Hematopoietic multipotent progenitor cell treated with erythropoietin and hydrocortisone succinate and interleukin-3 and kit ligand, for 15 days (in vitro differentiated cells): ENCODE results near the gene NAT16.

Experiments used
- DNase-seq: peaks from one replicate; pipeline ENCODE4 v3.0.0-alpha.2; 2015; ENCODE audit warnings: low spot score

The NAT16 gene

GRCh38 chr7:101170617-101171441 lies 9.3 kb downstream of the NAT16 start:
- no peak for DNase-seq

- DNase-seq: peak; percentile 72
These were observed 10.1 kb downstream of the NAT16 start for GRCh38 chr7:101169838-101170551.

- no peak for DNase-seq
These were observed 10.8 kb downstream of the NAT16 start for GRCh38 chr7:101169110-101169837.

GRCh38 chr7:101168412-101169049 lies 11.6 kb downstream of the NAT16 start:
- DNase-seq: no peak

- DNase-seq: no peak
These were observed 12.3 kb downstream of the NAT16 start for GRCh38 chr7:101167645-101168411.

- DNase-seq: no peak
These were observed 13.0 kb downstream of the NAT16 start for GRCh38 chr7:101166909-101167644.

GRCh38 chr7:101166648-101166908 lies 13.5 kb downstream of the NAT16 start:
- no peak for DNase-seq

- no peak for DNase-seq
These were observed 14.0 kb downstream of the NAT16 start for GRCh38 chr7:101165958-101166647.

- DNase-seq: peak; percentile 87
These were observed 14.8 kb downstream of the NAT16 start, which contains the start of gene VGF for GRCh38 chr7:101165075-101165957. VGF (minus strand) TSS chr7:101165569; CDS start chr7:101164843, 726 bp downstream.

GRCh38 chr7:101164071-101164840 lies 15.8 kb downstream of the NAT16 start:
- no peak for DNase-seq

- no peak for DNase-seq
These were observed 16.6 kb downstream of the NAT16 start for GRCh38 chr7:101163279-101164070.

- DNase-seq: no peak
These were observed 17.4 kb downstream of the NAT16 start for GRCh38 chr7:101162551-101163278.

- no peak for DNase-seq
These were observed 18.2 kb downstream of the NAT16 start for GRCh38 chr7:101161692-101162471.

- DNase-seq: no peak
These were observed 19.2 kb downstream of the NAT16 start for GRCh38 chr7:101160910-101161309.

- DNase-seq: no peak
These were observed 20.1 kb downstream of the NAT16 start for GRCh38 chr7:101159696-101160674.
